ENCODE results near the gene TMEM126B.
"Not testable (repeated sequence)": the region's sequence is repeated elsewhere in the genome, so short reads cannot be mapped to it uniquely, and the experiment has no call there.

TMEM126B gene

DNA sequence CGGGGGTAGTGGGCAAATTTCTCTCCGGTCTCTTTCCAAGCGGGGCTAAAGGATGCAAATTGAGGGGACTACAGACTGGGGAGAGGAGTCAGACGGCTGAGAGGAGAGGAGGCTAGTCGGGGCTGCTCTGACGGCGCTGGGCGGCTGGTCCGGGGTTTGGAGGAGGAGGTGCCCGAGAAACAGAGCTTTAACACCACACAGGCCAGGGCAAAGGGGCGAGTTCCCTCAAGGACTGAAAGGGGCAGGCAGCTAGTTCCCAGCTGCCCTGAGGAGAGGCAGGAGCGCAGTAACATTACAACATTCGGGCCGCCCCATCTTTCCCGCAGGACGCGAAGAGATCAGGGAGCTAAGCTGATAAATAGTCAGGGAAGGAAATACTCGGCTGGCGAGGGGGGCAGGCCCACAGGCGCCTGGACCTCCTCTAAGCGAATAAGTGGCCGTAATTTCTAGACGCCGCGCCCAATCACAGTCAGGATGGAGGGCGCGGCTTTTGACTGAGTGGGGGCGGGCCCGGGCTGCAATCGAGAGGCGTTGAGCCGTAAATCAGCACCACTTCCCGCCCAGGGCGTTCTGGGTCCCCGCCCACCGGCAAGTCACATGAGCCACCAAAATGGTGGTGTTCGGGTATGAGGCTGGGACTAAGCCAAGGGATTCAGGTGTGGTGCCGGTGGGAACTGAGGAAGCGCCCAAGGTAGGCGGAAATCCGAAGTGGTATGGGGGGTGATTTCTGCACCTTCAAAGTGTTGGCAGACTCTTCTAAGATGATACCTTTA, at the start of gene TMEM126B:
TMEM126B (plus strand) TSS at position 596 of the 773 bp plus-strand sequence; CDS start at position 611, 15 bp downstream.
- DNase-seq: peak; percentile 99

DNA sequence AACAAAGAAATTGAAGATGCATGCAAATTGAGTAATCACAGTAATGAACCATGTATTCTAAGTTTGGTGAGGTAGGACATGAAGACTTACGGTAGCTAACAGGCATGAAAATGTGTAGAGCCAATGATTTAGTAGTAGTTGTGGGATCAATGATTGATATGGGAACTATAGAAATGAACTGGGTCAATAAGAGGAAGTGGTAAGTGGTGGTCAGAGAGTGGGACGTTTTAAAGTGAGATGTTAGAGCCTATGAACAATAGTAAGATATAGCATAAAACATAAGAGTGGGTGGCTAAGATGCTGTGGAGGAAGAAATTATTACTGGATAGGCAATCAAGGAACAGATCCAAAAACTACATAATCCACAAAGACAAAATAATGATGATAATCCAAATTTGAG, 46.3 kb upstream of the TMEM126B start:
- no peak for DNase-seq

DNA sequence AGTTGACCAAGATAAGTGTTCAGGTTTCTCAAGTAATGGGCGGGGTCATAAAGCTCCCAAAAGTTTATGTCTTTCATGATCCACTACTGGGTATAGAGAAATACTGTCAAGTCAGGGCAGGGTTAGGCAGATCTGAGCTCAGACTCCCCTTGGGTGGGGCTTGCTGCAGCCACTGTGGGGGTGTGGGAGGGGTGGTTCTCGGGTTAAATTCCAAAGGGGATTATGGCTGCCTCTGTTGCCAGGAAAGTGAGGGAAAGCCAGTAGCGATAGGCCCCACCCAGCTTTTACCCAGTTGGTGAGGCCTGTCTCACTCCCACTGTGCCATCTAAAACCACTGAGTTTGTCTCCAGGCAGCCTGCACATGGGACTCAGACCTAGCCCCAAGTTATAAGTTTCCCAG, 39.0 kb upstream of the TMEM126B start:
- DNase-seq: no peak

DNA sequence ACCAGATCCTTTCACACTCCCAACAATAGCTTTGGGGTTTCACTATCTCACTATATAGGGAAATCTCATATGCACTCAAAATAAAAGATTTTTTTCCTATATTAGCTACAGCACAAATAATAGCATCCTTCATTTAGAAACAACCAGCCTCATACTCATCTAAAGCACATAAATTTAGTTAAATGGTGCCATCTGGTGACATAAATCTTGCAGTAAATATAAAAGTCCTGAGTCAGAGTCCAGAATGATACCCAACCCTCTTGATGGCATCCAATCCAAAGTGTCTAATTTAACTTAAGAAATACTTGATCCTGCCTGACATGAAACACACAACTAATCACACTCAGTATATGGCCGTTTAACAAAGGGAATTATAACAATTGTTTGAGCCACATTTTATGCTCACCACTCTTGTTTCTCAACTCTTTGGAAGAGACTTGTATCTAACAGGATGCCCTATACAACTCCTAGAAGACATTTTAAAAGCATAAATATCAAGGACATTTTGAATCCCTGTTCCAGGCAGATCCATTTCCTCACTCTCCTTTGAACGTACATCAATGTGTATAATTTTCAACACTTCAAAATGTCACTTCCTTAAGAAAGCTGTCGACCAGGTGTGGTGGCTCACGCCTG, 37.4 kb upstream of the TMEM126B start:
- DNase-seq: no peak

DNA sequence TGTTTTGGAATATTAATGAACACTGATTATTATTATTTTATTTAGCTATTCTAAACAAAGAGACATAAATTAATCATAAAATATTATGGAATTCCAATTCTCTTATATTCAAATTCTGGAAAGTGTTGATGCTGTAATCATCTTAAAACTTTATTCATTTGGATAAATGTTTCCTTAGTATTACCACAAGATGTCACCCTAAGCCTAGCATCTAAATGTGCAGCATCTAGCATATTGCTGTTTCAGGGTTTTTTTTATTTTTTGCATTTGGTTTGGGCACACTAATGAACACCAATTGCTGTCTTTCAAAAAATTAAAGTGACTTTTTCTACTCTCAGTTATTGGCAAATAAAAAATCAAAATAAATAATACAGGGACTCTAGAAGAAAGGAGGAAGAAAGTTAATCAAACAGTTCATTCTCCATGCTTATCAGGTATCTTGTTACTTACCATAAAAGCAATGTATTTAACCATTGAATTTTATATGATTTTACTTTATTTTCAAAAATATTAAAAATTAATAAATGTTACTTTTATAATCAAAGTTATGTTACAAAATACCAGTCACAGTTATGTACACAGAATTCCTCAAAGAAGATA, 33.0 kb upstream of the TMEM126B start:
- peak; percentile 43 for DNase-seq

DNA sequence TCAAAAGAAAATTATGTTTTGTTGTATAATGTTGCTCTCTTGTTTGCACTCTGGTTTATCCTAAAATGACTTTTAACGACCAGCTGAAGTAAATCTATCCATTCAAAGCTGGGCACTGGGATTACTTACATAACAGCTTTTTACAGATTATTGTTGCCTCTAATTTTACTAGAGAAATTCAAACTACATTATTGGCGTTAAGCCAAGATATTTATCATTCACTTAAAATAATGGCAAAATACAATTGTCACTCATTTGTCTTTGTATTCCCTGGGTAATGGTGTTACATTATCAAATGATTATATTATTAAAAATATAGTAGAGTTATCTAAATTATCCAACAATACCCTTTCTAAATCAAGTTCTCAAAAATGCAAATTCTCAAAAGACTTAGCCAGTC, 31.5 kb upstream of the TMEM126B start:
- DNase-seq: no peak

DNA sequence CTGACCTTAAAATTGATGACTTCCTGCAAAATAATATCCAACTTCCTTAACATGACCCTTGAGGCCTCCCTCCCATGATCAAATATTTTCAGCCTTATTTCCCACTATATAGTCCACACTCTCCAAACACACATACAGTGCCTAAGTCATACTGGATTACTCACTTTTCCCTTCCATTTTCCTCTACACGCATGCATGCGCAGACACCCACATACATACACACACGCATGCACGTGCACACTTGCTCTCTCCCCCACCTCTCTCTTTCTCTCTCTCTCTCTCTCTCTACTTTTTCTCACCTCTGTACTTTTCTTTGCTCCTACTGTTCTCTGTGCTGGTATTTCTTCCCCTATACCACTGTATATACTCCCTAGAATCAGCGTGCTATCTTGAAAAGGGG, 29.3 kb upstream of the TMEM126B start:
- DNase-seq: no peak

DNA sequence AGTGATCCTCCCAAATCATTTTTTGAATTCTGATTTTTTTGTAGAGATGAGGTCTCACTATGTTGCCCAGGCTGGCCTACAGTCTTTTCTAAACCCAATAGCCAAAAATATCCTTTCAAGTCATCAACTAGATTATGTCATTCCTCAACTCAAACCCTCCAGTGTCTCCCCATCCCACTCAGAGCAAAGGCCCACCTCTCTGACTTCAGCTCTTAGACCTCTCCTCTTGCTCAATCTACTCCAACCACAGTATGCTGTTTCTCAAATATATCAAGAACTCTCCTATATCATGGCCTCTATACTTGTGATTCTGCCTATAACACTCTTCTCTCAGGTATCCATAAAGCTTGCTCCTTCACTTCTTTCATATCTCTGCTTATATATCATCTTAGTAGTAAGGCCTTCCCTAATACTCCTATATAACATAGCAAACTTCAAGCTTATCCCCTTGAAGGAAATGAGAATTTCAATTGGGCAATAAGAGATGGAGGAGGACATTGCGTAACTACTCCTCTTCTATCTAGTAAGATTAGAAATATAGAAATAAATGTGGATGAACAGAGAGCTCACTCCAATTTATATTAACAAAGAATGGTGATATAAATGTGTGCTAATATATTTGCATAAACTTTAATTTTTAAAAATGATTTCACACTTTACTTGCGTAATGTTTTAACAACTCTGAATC, 25.7 kb upstream of the TMEM126B start:
- DNase-seq: no peak

DNA sequence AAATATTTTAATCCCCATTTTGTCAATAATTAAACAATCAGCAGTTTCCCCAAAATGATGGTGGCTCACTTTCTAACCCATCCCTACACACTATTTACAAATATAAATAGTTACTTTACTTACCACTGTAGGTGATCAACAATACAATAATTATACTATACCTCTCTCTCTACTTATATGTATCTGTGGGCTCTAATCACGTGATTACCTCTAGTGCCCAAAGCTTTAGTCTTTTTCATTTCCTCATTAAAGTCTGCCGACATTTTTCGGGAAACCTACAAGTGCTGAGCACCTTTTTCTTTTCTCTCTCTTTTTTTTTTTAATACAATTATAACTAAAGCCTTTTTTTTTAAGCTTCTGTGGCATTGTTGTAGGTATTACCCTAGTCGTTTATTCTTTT, 25.2 kb upstream of the TMEM126B start:
- no peak for DNase-seq

DNA sequence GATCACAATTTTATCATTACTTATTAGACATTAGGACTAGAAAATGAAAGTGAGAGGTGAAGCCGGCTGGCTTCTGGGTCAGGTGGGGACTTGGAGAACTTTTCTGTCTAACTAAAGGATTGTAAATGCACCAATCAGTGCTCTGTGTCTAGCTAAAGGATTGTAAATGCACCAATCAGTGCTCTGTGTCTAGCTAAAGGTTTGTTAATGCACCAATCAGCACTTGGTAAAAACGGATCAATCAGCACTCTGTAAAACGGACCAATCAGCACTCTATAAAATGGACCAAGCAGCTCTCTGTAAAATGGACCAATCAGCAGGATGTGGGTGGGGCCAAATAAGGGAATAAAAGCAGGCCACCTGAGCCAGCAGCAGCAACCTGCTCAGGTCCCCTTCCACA, 22.2 kb upstream of the TMEM126B start:
- not testable (repeated sequence) for DNase-seq

DNA sequence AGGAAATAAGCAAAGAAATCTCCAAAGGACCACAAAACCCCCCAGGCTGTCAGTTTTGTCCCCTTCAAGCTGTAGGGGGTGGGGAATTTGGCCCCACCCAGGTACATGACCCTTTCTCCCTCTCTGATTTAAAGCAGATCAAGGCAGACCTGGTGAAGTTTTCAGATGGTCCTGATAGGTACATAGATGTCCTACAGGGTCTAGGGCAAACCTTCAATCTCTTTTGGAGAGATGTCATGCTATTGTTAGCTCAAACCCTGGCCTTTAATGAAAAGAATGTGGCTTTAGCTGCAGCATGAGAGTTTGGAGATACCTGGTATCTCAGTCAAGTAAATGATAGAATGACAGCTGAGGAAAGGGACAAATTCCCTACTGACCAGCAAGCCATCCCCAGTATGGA, 19.8 kb upstream of the TMEM126B start:
- DNase-seq: not testable (repeated sequence)

DNA sequence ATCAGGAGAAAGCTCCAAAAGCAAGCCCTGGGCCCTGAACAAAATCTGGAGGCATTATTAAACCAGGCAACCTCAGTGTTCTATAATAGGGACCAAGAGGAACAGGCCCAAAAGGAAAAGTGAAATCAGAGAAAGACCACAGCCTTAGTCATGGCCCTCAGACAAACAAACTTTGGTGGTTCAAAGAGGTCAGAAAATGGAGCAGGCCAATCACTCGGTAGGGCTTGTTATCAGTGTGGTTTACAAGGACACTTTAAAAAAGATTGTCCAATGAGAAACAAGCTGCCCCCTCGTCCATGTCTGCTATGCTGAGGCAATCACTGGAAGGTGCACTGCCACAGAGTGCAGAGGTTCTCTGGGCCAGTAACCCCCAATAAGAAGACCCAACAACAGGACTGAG, 19.1 kb upstream of the TMEM126B start:
- not testable (repeated sequence) for DNase-seq

DNA sequence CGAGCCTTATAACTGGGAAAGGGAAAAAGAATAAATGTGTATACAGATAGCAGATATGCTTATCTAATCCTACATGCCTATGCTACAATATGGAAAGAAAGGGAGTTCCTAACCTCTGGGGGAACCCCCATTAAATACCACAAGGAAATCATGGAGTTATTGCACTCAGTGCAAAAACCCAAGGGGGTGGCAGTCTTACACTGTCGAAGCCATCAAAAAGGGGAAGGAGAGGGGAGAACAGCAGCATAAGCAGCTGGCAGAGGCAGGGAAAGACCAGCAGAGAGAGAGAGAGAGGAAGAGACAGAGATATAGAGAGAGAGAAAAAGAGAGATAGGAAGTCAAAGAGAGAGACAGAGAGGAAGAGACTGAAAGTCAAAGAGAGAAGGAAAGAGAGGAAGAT, 16.8 kb upstream of the TMEM126B start:
- not testable (repeated sequence) for DNase-seq

DNA sequence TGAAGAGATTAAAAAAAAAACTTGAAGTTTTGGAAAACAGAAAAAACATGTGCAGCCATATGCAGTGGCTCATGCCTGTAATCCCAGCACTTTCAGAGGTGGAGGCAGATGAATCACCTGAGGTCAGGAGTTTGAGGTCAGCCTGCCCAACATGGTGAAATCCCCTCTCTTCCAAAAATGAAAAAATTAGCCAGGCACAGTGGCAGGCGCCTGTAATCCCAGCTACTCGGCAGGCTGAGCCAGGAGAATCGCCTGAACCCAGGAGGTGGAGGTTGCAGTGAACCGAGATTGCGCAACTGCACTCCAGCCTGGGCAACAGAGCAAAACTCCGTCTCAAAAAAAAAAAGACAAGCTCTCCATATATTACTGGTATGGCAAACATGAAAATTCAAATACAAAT, 8.9 kb upstream of the TMEM126B start:
- DNase-seq: no peak

DNA sequence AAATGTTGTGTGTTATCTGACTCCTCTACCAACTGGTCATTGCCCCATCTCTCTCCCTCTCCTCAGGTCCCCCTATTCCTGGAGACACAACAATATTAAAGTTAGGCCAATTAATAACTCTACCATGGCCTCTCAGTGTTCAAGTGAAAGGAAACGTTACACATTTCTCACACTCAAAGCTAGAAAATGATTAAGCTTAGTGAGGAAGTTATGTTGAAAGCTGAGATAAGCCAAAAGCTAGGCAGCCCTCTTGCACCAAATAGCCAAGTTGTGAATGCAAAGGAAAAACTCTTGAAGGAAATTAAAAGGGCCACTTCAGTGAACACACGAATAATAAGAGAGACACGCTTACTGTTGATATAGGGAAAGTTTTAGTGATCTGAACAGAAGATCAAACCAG, 8.1 kb upstream of the TMEM126B start:
- DNase-seq: no peak

DNA sequence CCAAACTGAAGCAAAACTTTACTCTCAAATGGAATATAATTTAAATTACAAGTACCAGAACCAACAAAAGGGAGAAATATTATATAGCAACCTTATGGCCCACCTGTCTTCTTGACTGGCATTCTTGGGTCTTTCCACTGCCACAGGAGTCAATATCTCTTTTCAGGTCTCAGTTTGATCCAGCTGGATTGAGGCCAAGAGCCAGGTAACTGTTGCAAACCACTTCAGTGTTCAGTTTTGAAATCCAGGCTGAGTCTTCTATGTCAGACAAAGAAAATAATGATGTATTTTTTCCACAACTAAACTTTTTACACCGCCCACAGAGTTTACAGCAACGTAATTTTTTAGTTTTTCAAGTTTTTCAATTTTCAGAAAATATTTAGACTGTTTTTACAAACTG, 1.9 kb upstream of the TMEM126B start:
- DNase-seq: no peak

DNA sequence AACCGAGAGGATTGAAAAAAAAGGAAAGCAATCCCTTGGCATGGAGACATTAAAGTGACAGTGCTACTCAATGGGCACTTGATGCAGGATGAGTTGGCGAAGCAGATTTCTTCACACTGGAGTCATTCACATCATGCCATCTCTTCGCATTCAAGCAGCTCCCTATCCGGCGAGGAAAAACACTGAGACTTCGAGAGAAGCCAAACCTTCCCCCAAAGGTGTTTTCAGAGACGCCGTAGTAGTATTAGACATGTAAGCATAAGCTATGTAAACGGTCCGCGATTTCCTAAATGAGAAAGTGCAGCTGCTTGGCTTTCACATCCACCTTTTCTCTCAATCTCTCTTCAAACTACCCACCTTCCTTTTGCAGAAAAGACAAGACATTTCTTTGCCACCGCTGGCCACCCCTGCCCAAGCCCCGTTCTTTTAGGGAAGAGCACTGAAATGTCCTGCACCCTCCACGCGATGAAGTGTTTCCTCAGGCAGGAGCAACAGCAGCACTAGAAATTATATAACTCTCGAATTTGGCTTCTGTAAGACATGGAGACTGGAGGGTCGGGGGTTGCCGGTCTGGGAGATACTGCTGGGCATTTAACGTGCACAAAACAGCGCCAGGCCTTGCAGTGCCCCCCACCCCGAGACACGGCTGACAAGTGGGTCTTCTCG, 928 bp upstream of the TMEM126B start, which contains the start of gene DLG2:
DLG2 (minus strand) TSS at position 13 of the 666 bp plus-strand sequence.
- DNase-seq: no peak

DNA sequence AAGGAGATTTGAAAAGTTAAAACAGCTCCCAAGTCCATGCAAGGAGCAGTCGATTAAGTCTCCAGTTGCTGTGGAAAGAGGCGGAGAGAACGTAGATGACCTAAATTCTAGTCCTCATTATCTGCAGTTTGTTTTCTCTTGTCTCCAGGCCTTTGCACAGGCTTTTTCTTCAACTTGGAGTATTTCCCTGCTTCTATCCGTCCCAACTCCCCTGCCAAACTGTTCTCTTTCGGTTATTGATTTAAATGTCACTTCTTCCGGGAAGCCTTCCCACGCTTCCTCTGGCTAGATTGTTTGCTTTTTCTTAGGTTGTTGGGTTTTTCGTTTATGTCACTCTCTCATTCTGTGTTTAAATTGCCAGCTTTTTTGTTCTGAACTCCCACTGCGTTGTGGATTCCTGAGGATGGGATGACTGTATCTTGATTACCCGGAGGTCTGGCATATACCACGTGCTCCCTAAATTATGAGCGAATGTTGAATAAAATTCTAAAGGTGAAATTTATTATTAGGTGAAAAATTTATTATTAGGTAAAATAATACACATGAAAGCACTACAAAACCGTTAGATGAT, 463 bp downstream of the TMEM126B start:
- DNase-seq: peak; percentile 74

DNA sequence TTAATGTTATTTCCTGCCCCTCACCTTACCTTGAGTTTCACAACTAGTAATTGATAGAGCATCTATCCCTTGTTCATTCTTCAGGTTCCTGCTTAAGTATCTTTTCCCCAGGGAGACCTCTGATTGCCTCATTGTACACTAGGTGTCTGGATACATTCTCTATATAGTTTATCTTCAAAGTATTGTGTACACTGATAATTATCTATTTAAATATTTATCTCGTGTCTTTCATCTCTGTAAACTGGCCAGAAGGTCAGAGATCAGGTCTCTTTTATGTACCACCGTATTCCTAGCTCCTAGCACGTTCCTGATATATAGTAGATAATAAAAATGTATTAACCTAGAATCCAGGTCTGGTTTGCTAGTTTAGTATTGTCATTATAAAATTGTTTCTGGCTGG, 6.4 kb downstream of the TMEM126B start:
- DNase-seq: no peak

DNA sequence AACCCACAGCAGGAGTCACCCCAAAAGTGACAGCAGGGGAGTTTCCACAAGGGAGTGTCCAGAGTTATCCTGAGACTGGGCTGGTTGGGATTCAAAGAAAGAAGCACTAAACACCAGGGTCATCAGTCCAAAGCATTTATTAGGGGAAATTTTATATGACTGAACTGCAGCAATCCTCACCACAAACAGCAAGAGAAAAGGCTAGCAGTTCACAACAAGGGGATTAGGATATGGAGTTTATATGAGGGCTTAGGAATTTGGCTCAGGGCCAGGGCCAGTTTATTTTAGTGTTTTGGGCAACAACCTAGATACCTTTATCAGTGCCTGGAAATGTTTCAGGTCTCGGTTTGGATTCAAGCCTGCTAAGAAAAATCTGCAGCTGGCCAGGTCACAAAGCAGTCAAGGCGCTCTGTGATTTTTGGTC, 14.8 kb downstream of the TMEM126B start:
- no peak for DNase-seq

DNA sequence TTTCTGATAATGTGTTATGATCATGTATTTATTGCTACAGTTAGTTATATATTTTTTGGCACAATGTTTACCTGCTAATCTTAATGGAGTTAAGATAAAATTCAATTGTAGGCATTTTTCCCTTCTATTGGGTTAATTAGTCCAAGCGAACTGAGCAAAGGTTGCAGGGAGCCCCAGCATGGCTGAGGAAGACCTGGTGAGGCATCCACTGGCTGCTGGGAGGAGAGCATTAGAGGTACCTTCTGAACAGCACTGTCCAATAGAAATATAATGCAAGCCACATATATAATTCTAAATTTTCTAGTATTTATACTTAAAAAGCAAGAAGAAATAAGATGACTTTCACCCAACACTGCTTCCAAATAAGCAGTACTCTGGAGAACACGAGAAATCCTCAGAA, 18.7 kb downstream of the TMEM126B start:
- no peak for DNase-seq

DNA sequence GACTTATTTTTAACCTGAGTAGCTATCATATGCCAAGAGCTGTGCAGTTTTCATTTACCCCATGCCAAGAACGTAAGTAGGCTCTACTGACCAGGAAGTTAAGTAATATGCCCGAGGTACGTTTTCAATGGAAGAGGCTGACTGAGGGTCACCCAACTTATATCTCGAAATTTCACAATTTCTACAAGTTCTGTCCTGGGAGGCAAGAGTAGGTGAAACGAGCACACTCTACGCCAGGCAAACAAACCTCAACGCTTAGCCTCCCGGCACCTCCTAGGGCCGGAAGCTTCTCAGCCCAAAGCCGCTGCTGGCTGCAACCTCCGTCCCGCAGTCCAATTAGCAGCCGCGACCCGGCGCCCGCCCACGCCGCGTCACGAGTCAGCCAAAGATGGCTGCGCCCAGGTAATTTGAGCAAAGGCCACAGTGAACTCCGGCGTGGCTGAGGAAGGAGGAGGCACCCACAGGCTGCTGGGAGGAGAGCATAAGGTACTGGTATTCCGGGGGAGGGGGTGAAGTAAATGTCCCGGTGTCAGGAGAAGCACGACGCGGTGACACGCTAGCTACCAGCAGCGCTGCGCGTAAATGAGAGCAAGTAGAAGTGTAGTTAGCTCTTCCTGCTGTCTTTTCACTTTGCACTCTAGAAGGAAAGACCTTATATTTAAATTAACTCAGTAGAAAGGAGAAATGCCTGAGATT, 19.4 kb downstream of the TMEM126B start, which contains the start of gene TMEM126A:
TMEM126A (plus strand) TSS at position 364 of the 696 bp plus-strand sequence. CDS start 2,289 bp downstream, outside the sequence.
- peak; percentile 90 for DNase-seq

Data from KG1 (cell line).